Left renal pelvis (tissue), 4 donors: ENCODE measurements around the gene IPO7. TPM values are rescaled to one million over a fixed set of nuclear protein-coding genes. Genes with fewer than 3 reads are reported as not detected.
"Not testable (repeated sequence)": the region's sequence is repeated elsewhere in the genome, so short reads cannot be mapped to it uniquely, and the experiment has no call there.

Source experiments
- DNase-seq, 4 donors: peaks; one replicate each; pipeline ENCODE4 v3.0.0-alpha.2; 2013; ENCODE audit warnings: low read depth in 4 of 4, low spot score in 3 of 4
- polyA plus RNA-seq, 4 donors: library from polyadenylated mRNA; unstranded; fragments of 120-200 nt; gene quantifications; one replicate each; pipeline ENCODE4 v1.2.1, GENCODE V29; 2013; ENCODE audit not compliant: insufficient read length in 4 of 4

The IPO7 gene
- polyA plus RNA-seq, 4 donors: 84.7 to 127 (median 114) TPM

DNA sequence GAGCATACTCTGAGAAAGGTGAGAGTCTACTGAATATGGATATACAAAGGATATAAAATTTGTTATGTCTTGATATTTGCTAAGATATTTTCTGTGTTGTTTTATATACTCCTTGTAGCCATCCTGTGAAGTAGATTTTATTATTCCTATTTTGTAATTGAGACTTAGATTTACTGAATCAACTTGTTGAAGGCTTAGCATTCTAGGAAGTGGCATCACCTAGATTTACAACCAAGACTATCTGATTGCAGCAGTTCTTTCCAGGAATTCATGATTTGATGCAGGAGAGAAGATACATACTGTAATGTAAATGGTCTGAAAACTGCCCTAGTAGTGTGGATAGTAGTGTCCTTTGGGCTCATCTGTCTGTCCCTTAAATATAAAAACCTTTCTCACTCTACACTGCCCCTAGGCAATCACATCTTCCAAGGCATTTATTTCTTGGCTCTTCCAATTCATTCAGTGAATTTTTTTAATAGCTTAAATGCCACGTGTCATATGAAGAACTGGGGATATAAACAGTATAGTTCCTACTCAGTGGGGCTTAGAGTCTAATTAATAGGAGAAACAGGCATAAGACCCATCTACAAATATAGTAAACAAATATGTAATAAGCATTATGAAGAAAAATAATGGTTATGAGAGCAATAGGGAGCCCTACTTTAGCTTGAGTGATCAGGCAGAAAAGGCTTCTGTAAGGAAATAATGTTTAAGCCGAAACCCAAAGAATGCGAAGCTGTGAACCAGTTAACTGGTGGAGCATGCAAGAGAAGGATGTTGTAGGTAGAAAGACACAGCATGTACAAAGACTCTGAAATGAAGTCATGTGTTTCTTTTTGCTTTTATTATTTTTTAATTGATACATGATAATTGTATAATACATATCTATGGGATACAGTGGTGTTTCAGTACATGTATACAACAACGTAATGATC, 13.6 kb downstream of the IPO7 start:
- DNase-seq: no peak

DNA sequence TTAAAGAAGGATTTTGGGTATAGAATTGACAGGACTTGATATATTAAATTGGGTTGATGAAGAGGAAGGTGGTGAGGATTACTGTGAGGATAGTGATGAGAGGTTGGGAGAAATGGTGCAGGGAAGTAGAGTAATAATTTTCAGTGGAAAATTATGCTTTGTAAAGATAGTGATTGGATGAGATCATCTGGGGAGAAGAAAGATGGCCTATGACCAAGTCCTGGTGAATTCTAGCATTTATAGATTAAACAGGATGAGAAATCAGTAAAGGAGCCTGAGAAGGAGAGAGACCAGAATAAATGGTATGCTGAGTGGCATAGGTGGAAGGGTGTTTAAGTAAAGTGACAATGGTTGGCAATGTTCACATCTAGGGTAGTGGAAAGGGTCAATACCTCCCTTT, 15.0 kb downstream of the IPO7 start:
- no peak for DNase-seq

DNA sequence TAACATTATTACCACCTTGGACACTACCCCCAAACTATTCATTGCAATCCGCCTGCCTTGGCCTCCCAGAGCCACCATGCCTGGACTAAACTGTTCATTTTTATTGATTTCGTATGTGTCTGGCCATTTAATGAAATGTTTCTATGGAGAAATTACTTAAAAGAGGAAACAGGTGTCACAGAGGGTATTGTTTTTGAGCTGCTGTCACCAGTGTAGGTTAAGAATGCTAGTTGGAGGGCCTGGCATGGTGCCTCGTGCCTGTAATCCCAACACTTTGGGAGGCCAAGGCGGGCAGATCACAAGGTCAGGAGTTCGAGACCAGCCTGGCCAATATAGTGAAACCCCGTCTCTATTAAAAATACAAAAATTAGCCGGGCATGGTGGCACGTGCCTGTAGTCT, 17.4 kb downstream of the IPO7 start:
- not testable (repeated sequence) for DNase-seq

DNA sequence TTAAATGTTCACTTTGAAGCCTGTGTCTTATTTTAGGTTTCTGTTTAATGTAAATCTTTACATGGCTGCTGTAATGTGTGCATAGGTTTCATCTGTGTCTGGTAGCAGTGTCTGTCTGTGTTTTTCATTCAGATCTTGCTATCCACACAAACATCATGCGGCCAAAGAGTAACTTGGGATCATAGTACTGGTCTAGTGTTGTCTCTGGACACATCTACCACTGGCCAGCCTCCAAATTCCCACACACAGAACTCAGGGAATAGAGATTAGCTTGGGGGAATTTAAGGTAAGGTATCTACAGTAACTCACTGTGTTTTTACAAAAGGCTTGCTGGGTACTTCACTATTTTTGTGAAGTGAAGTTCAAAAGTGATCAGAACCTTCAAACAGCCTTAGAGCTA, 44.3 kb downstream of the IPO7 start:
- DNase-seq: no peak

DNA sequence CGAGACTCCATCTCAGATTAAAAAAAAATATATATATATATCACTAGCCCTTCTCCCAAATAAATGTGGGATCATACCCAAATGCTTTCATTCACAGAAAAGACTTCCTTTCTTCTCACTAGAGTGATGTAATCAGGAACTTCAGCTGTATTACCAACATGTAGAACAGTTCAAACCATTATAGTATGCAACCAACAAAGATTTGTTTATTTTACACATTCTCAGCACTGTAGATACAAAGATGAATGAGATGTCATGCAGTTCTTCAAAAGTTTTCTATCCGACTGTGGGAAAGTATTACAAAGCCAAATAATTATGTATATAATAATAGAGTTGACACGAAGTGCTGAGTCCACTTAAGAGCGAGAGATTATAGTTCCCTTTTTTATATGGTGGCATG, 54.2 kb downstream of the IPO7 start:
- no peak for DNase-seq

DNA sequence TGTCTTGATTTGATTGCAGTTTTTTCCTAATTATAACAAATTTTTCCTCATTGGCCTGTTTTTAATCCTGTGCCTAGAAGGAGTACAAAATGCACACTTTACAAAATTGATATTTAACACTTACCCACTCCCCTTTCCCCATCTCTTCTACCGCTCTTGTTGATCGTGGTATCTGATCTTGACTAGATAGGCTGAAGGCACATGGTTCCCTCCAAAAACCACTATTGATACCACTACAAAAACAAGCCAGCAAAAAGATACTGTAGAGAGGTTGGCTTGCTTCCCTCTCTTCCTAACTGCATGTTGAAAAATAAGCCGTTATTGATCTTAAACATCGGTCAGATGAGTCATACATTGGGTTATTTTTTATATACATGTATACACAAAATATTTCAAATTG, 61.8 kb downstream of the IPO7 start:
- DNase-seq: no peak

DNA sequence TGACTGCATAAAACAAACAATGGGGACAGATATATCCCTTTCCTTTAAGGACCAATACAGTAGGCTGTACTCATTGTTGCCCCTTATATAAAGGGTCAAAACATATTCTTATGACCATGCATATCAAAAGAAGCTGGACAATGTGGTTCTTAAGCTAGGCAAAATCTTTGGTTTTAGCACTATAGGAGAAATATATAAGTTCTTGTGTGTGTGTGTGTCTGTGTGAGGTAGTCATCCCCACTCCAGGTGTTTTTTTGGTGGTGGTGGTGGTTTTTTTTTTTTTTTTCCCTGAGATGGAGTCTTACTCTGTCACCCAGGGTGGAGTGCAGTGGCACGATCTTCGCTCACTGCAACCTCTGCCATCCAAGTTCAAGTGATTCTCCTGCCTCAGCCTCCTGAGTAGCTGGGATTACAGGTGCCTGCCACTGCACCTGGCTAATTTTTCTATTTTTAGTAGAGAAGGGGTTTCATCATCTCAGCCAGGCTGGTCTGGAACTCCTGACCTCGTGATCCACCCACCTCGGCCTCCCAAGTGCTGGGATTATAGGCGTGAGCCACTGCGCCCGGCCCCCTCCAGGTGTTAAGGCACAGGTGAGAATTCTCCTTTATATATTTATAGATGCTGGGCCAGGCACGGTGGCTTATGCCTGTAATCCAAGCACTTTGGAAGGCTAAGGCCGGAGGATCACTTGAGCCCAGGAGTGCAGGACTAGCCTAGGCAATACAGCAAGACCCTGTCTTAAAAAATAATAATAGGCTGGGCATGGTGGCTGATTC, 64.3 kb downstream of the IPO7 start:
- DNase-seq: no peak

DNA sequence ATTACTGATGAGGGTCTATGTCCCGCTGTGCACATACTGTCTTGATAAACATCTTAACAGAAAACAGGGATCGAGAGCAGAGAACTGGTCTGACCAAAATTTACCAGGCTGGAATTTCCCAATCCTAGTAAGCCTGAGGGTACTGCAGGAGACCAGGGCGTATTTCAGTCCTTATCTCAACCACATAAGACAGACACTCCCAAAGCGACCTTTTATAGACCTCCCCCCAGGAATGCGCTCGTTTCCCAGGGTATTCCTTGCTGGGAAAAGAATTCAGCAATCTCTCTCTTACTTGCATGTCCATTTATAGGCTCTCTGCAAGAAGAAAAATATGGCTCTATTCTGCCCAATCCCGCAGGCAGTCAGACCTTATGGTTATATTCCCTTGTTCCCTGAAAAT, 67.6 kb downstream of the IPO7 start:
- DNase-seq: not testable (repeated sequence)

DNA sequence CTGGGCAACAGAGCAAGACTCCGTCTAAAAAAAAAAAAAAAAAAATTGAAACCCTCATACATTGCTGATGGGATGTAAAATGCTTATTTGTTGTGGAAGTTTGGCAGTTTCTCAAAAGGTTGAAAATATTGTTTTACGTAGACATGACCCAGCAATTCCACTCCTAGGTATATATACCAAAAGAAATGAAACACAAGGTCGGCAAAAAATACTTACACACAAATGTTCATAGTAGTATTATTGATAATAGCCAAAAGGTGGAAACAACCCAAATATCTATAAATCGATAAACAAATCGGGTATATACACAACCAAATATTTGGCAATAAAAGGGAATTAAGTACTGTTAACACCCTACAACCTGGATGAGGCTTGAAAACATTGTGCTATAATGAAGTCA, 71.3 kb downstream of the IPO7 start:
- no peak for DNase-seq

DNA sequence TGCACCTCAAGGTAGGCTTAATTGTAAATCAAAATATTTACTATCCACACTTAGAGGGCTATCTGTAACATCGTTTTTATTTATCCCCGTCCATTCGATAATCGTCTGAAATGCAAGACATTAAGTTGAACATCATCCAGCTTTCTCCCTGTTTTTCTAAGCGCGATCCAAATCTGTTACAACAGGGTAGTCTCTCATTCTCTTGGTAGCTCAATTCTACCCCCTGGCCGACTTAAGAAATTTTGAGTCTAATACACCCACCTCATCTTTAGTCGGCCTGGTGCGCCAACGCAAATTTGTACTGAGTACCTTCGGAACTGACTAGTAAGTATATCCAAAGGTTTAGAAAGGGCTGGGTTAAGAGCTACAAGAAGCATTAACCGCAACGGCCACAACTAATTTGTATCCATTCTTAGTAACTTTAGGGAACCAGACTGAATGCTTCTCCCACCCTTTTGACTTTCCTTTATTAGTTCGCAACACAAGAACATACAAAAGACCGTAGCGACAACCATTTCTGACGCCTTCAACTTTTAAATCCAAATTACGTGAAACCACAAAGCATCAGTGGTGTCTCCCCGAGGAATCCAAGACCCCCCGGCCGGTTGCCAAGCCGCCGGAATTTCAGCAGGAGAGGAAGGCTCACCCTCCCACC, 75.3 kb downstream of the IPO7 start:
- DNase-seq: peak; percentile 32 to 57 (median 36)

DNA sequence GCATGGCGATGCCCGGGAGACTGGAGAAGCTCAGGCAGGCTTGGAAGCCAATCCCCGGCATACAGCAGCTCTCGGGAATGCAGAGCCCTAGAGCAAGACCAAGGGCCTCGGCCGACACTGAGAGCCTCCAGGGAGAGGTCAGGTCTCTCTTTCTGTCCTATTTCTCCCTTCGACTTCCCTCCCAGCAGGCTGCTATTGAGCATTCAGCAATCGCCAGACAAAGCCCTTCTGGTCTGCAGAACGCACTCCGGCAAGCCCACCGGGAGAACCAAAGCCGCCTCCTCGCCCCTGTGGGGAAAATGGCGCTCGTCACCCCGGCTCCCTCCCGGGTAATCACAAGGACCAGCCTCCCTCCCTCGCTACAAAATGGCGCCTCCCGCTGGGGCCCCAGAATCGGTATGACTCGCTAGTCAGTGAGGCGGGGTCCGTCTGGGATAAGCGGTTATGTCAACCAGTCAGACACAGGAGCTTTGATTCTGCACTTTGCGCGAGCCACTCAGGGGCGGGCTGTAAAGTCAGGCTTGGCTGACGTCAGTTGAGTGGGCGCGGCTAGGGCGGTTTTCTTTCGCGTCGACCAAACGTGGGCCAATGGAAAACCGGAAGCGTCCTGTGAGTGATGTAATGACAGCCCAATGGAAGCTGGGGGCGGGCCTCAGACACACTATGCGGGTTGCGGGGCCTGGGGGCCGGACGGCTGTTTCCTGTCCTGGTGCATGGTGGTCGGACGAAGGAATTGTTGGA, 76.0 kb downstream of the IPO7 start, which contains the start of gene ZNF143:
Gene ZNF143 (plus strand): TSS at position 691 of the 741 bp plus-strand sequence. CDS start 10,297 bp downstream, outside the sequence.
- DNase-seq: peak; percentile 100

DNA sequence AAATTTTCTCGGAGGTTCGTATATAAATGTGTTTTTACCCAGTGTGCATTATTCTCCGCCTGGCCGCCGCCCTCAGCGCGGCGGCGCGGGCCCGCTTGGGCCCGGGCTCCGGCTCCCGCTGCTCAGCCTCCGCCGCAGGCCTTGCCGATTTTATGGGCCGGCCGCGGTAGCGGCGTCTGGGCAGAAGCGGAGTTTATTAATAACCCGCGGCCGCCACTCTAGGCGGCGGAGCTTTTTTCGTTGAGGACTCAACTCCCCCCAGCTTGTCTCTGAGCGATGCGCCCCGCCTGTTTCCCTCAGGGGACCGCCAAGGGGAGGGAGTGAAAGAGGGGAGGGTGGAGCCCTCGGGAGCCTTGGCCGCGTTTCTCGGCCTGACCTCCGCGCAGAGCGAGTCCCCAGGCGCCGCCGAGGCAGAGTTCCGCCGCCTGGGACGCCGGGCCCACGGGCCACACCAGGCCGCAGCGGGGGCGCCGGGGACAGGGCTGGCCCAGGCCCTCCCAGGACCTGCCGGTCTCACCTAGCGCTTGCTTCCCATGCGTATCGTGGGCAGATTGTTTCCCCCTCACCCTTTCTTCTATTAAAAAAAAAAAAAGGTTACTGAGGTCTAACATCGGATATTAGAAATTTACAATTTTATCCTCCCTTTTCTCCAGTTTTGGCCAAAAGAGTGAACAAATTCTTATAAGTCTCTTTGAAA, 76.8 kb downstream of the IPO7 start:
- DNase-seq: peak; percentile 78 to 83 (median 79)

DNA sequence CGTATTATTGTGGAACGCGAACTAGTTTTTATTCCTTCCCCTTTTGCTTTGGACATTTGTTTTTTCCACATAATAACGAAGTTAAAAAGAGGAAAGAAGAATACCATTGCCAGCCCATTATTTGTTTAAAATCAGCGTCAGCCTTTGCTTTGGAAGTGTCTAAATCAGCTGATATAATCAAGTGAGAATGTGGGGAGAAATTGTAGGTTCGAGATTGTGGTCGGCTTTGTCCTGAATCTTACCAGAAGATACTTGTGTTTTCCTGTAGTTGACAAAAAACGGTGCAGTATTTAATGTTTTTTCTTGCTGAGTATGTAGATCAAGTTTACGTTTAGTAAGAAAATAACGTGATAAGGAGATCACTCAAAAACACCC, 77.3 kb downstream of the IPO7 start:
- DNase-seq: peak in 3 of 4 donors; percentile 14 to 25 (median 18)

DNA sequence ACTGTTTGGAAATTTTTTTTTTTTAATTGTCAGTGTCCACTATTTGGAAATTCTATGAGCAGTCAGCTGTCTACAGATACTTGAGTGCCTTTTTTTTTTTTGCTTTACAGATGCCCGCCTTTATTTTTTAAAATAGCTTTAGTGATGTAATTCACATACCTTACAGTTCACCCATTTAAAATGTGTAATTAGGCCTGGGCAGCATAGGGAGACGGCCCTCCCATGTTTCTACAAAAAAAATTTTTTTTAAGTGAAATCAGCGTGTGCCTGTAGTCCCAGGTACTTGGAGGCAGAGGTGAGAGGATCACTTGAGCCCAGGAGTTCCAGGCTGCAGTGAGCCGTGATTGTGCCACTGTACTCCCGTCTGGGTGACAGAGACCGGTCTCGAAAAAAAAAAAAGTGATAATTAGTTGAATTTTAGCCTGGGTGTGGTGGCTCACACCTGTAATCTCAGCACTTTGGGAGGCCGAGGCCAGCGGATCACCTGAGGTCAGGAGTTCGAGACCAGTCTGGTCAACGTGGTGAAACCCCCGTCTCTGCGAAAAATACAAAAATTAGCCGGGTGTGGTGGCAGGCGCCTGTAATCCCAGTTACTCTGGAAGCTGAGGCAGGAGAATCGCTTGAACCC, 77.8 kb downstream of the IPO7 start:
- DNase-seq: no peak

DNA sequence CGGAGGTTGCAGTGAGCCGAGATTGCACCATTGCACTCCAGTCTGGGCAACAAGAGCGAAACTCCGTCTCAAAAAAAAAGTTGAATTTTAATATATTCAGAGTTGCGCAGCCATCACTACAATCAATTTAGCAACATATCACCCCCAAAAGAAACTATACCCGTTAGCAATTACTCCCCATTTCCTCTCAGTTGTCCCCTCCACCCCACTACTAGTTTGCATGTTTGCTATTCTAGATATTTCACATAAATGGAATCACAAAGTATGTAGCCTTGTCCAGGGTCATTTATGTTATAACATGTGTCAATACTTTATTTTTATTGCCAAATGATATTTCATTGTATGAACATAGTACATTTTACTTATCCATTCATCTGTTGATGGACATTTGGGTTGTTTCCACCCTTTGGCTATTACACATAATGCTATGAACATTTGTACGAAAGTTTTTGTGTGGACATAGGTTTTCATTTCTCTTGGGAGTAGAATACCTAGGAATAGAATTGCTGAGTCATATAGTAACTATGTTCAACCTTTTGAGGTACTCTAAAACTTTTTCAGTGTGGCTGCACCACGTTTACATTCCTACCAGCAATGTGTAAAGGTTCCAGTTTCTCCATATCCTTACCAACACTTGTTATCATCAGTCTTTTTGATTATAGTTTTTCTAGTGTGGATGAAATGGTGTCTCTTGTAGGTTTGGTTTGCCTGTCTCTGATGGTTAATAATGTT, 78.5 kb downstream of the IPO7 start:
- DNase-seq: no peak

DNA sequence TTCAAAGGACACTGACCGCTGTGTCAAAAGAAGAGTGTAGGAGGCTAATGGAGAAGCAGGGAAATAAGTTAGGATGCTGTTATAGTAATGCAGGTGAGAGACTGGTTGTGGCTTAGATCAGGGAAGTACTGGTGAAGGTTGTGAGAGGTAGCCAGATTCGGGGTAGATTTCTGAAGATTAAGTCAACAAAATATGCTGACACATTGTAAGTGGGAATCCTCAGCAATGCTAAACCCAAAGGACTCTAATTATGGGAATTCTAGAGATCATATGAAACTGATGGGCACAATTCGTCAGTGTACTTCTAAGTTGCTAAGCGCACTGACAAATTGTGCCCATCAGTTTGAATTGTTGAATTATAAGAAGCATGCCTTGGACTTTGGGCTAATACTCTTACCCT, 86.3 kb downstream of the IPO7 start:
- DNase-seq: no peak

DNA sequence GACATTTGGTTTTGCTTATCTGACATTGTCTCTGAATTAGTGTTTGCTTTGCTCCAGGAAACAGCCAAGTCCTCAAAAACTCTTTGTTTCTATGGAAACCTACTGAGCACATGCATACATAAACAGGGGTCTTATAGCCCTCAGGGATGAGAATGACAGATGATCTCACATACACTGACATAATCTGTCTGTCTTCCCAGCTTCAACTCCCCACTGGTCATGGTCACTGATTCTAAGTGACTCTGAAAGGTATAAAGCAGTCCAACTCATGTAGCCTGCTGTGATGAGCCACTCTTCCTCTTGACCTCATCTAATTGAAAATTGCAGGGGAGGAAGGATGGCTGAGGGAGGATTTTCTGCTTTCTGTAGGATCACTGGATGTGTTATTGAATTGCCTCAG, 89.0 kb downstream of the IPO7 start:
- peak; percentile 20 to 35 (median 28) for DNase-seq

DNA sequence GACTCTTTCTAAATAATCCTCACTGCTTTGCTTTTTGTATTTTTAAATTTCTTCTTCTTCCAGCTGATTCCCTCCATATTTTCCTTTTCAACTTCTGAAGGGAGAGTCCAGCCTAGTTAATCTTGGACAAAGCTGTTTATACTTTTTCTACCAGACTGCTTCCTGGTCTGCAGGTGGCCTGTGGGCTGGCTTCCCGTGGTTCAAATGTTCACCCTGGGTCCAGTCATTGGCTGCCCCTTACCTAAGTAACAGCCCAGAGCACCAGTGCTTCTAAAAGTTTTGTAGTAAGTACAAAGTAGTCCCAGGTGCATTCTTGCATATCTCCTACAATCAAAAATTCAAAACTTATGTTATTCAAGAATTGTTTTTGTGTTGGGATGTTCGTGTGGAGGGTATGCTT, 95.4 kb downstream of the IPO7 start:
- no peak for DNase-seq
